ENCODE results near the gene SC5D.
A peak's percentile ranks its signal among the peaks of the same experiment; 100 is the strongest.

The SC5D gene

GRCh38 chr11:121249039-121249663 is 43.4 kb upstream of the SC5D start:
- no peak for DNase-seq (ENCODE audit: low read depth, low spot score)
- no peak overlapping the region for H3K4me3 ChIP-seq (ENCODE audit: low read depth, low read length)
- CTCF ChIA-PET: interaction anchor here (1.1 to 1.3 kb wide), 2 partner anchors 19 to 340 kb away, joined by 3 read pairs; no protein-coding TSS in a partner anchor

GRCh38 chr11:121250843-121251242 is 41.7 kb upstream of the SC5D start:
- POLR2A ChIA-PET: no interaction called here
- CTCF ChIA-PET: interaction anchor here (0.8 to 3.1 kb wide), 5 partner anchors 9 to 1255 kb away, joined by 3 to 13 read pairs (median 7); no protein-coding TSS in a partner anchor
- DNase-seq (ENCODE audit: low read depth, low spot score): no peak
- TF ChIP-seq, protein P1, sequence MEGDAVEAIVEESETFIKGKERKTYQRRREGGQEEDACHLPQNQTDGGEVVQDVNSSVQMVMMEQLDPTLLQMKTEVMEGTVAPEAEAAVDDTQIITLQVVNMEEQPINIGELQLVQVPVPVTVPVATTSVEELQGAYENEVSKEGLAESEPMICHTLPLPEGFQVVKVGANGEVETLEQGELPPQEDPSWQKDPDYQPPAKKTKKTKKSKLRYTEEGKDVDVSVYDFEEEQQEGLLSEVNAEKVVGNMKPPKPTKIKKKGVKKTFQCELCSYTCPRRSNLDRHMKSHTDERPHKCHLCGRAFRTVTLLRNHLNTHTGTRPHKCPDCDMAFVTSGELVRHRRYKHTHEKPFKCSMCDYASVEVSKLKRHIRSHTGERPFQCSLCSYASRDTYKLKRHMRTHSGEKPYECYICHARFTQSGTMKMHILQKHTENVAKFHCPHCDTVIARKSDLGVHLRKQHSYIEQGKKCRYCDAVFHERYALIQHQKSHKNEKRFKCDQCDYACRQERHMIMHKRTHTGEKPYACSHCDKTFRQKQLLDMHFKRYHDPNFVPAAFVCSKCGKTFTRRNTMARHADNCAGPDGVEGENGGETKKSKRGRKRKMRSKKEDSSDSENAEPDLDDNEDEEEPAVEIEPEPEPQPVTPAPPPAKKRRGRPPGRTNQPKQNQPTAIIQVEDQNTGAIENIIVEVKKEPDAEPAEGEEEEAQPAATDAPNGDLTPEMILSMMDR (IDR thresholded peaks at IDR 0.05; ENCODE audit: insufficient read depth, low read length, missing control alignments): no peak
- no peak overlapping the region for H3K4me3 ChIP-seq (ENCODE audit: low read depth, low read length)

More at GRCh38 chr11:121249039-121249663, 43.4 kb upstream of the SC5D start:
- TF ChIP-seq, protein P1 (IDR thresholded peaks at IDR 0.05; ENCODE audit: insufficient read depth, low read length, missing control alignments): peak; percentile 51
- POLR2A ChIA-PET: no interaction called here

GRCh38 chr11:121253951-121254350 is 38.6 kb upstream of the SC5D start:
- TF ChIP-seq, protein P1 (IDR thresholded peaks at IDR 0.05; ENCODE audit: insufficient read depth, low read length, missing control alignments): no peak
- POLR2A ChIA-PET: no interaction called here
- CTCF ChIA-PET: no interaction called here
- H3K4me3 ChIP-seq (ENCODE audit: low read depth, low read length): no peak overlapping the region
- DNase-seq (ENCODE audit: low read depth, low spot score): no peak

DNA sequence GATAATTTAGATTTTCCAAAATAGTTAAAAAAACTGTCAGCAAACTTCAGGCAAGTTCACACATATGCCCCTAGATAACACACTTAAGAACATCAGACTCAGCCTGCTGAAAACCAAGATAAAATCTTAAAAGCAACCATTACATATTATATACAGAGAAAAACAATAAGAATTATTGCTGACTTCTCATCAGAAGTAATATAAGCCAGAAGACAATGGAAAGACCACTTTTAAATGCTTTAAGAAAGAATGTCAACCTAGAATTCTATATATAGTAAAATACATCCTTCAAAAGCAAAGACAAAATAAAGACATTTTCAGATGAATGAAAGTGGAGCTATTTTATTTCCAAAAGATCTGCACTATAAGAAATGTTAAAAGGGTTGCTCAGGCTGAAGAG is 37.8 kb upstream of the SC5D start:
- H3K4me3 ChIP-seq (ENCODE audit: low read depth, low read length): no peak overlapping the region
- TF ChIP-seq, protein P1 (IDR thresholded peaks at IDR 0.05; ENCODE audit: insufficient read depth, low read length, missing control alignments): no peak
- no peak for DNase-seq (ENCODE audit: low read depth, low spot score)
- ChIA-PET POLR2A (no interaction called here), CTCF (interaction anchor here (1.0 to 2.8 kb wide), 3 partner anchors 9 to 337 kb away, joined by 3 to 16 read pairs (median 4); no protein-coding TSS in a partner anchor)

- ChIA-PET POLR2A (no interaction called here), CTCF (interaction anchor here (1.0 to 2.8 kb wide), 3 partner anchors 8 to 336 kb away, joined by 3 to 16 read pairs (median 4); no protein-coding TSS in a partner anchor)
- no peak for DNase-seq (ENCODE audit: low read depth, low spot score)
- TF ChIP-seq, protein P1 (IDR thresholded peaks at IDR 0.05; ENCODE audit: insufficient read depth, low read length, missing control alignments): no peak
- no peak overlapping the region for H3K4me3 ChIP-seq (ENCODE audit: low read depth, low read length)
Measured at GRCh38 chr11:121255473-121256125, 37.0 kb upstream of the SC5D start.

GRCh38 chr11:121257289-121257688 is 35.3 kb upstream of the SC5D start:
- TF ChIP-seq, protein P1 (IDR thresholded peaks at IDR 0.05; ENCODE audit: insufficient read depth, low read length, missing control alignments): no peak
- POLR2A ChIA-PET: no interaction called here
- no peak for DNase-seq (ENCODE audit: low read depth, low spot score)
- H3K4me3 ChIP-seq (ENCODE audit: low read depth, low read length): no peak overlapping the region
- CTCF ChIA-PET: interaction anchor here (0.7 to 2.8 kb wide), 2 partner anchors 11 to 21 kb away, joined by 3 to 16 read pairs; no protein-coding TSS in a partner anchor
